Mucosa of descending colon (tissue), 3 donors: ENCODE measurements around the gene GMPPB. TPM values are rescaled to one million over a fixed set of nuclear protein-coding genes. Genes with fewer than 3 reads are reported as not detected.

Source experiments
- ATAC-seq: fragments of 200-7000 bp; cut with Tn5 transposase; one replicate; pipeline ENCODE4 v1.9.1; 2020; ENCODE audit warnings: mild to moderate bottlenecking, moderate library complexity
- DNase-seq, 3 donors: peaks; one replicate each; pipeline ENCODE4 v3.0.0-alpha.2; 2020
- H3K36me3 ChIP-seq: fragments of 200-600 bp; one replicate; pipeline ENCODE4 v1.8.0; 2021; ENCODE audit warnings: low read depth, mild to moderate bottlenecking
- H3K4me1 ChIP-seq: fragments of 200-600 bp; one replicate; pipeline ENCODE4 v1.8.0; 2021; ENCODE audit warnings: low read depth, mild to moderate bottlenecking
- H3K4me3 ChIP-seq: fragments of 200-600 bp; one replicate; pipeline ENCODE4 v1.8.0; 2021; ENCODE audit warnings: mild to moderate bottlenecking
- H3K9me3 ChIP-seq: fragments of 200-600 bp; one replicate; pipeline ENCODE4 v1.8.0; 2021; ENCODE audit warnings: mild to moderate bottlenecking
- CTCF ChIP-seq: fragments of 200-600 bp; IDR thresholded peaks from one replicate; pipeline ENCODE4 v1.8.0; 2022; ENCODE audit warnings: antibody characterized with exemption, mild to moderate bottlenecking
- intact Hi-C, 2 donors: fragments of 100-400 bp; cut with DNase I in 1 of 2; cut with micrococcal nuclease in 1 of 2; formaldehyde crosslinking; loops; one replicate each; pipeline versions ENCODE4 v1.11.0 to v1.11.1; 2022; cut with DNase I, micrococcal nuclease
- total RNA-seq, 3 donors: library from RNA; stranded (reverse); fragmentation: NEBNext Ultra II Directional in 2 of 3; extraction: Animal tissue kit (Norgen Biotek cat#: 25700) in 2 of 3; gene quantifications; one replicate each; pipeline versions ENCODE4 v1.2.1 to v1.2.4, GENCODE V29; 2021 to 2023
- donor health status: DM: no; HTN: no; CAD: no; lungs with moderate emphysema.
- donor health status: DM: no; HTN: no; CAD: no.
- donor health status: DM: no; HTN: yes; CAD: no.

GMPPB gene
- total RNA-seq, 3 donors from 2014 or later, result 36.0 to 60.5 (median 47.4) TPM

GRCh38 chr3:49719214-49719884 is 4.4 kb downstream of the GMPPB start, which contains the start of gene AMIGO3:
Gene AMIGO3, minus strand, starts transcription at chr3:49719684. Its CDS starts 219 bp downstream, at chr3:49719465.
- peak; percentile 70 for ATAC-seq
- peak; percentile 96 to 99 (median 97) for DNase-seq
- H3K9me3 ChIP-seq, result no peaks in the 10 kb centered on the region
- intact Hi-C loops, result no loop called here
- peaks cover 5% of the 10 kb centered on the region for H3K36me3 ChIP-seq
- peaks cover 35% of the 10 kb centered on the region for H3K4me1 ChIP-seq
- H3K4me3 ChIP-seq, result peak within 1 kb of the TSS; percentile 26
- peak; percentile 29 for TF ChIP-seq CTCF

GRCh38 chr3:49718858-49719213 is 4.9 kb downstream of the GMPPB start:
- ATAC-seq, result no peak
- intact Hi-C loops, result no loop called here
- no peak for DNase-seq
- no peak overlapping the region for H3K4me3 ChIP-seq
- H3K9me3 ChIP-seq, result no peaks in the 10 kb centered on the region
- H3K36me3 ChIP-seq, result peaks cover 1% of the 10 kb centered on the region
- TF ChIP-seq CTCF, result no peak
- peaks cover 35% of the 10 kb centered on the region for H3K4me1 ChIP-seq

GRCh38 chr3:49717959-49718857 is 5.5 kb downstream of the GMPPB start:
- Histone ChIP-seq H3K4me1 (peaks cover 33% of the 10 kb centered on the region), H3K4me3 (no peak overlapping the region), H3K36me3 (no peaks in the 10 kb centered on the region), H3K9me3 (no peaks in the 10 kb centered on the region)
- peak; percentile 1 for ATAC-seq
- intact Hi-C loops, result no loop called here
- DNase-seq, result peak in 2 of 3 donors; percentile 54 to 71
- TF ChIP-seq CTCF, result no peak

GRCh38 chr3:49717211-49717958 is 6.4 kb downstream of the GMPPB start:
- Histone ChIP-seq H3K4me1 (peaks cover 25% of the 10 kb centered on the region), H3K4me3 (no peak overlapping the region), H3K9me3 (no peaks in the 10 kb centered on the region), H3K36me3 (no peaks in the 10 kb centered on the region)
- no peak for ATAC-seq
- no peak for TF ChIP-seq CTCF
- intact Hi-C loops, result no loop called here
- no peak for DNase-seq

GRCh38 chr3:49716691-49717210 is 7.0 kb downstream of the GMPPB start:
- H3K4me3 ChIP-seq, result no peak overlapping the region
- H3K4me1 ChIP-seq, result peaks cover 19% of the 10 kb centered on the region
- no peak for TF ChIP-seq CTCF
- no peaks in the 10 kb centered on the region for H3K9me3 ChIP-seq
- no peaks in the 10 kb centered on the region for H3K36me3 ChIP-seq
- ATAC-seq (no peak), DNase-seq (no peak)
- intact Hi-C loops, result no loop called here
